WERI-Rb-1 (cell line): ENCODE measurements around the gene PTDSS2.
"Not testable (repeated sequence)": the region's sequence is repeated elsewhere in the genome, so short reads cannot be mapped to it uniquely, and the experiment has no call there.

ENCODE experiments used
- DNase-seq: peaks from one replicate; pipeline ENCODE4 v3.0.0-alpha.2; 2020
- H3K27ac ChIP-seq: fragments of 250-450 bp; sonication (Bioruptor Pico); 2 replicates; pipeline ENCODE4 v1.5.1; 2020; ENCODE audit warnings: mild to moderate bottlenecking, moderate library complexity
- H3K27me3 ChIP-seq: fragments of 250-450 bp; sonication (Bioruptor Pico); 2 replicates; pipeline ENCODE4 v1.5.1; 2021; ENCODE audit warnings: mild to moderate bottlenecking, low read depth, moderate library complexity; ENCODE audit not compliant: insufficient read depth, severe bottlenecking
- H3K36me3 ChIP-seq: fragments of 250-450 bp; sonication (Bioruptor Pico); 2 replicates; pipeline ENCODE4 v1.5.1; 2020; ENCODE audit warnings: mild to moderate bottlenecking, moderate library complexity
- H3K4me3 ChIP-seq: 2 replicates; pipeline ENCODE4 v1.5.1; 2011; ENCODE audit warnings: low read depth, mild to moderate bottlenecking, control low read depth, low read length
- H3K9me3 ChIP-seq: fragments of 250-450 bp; sonication (Bioruptor Pico); 2 replicates; pipeline ENCODE4 v1.5.1; 2021; ENCODE audit warnings: mild to moderate bottlenecking, moderate library complexity; ENCODE audit not compliant: severe bottlenecking
- TF ChIP-seq, protein P1 (sequence below): IDR thresholded peaks from 2 replicates; pipeline ENCODE4 v1.5.1; 2011; ENCODE audit warnings: low read depth, mild to moderate bottlenecking, control low read depth, inconsistent platforms, low read length

PTDSS2 gene

DNA sequence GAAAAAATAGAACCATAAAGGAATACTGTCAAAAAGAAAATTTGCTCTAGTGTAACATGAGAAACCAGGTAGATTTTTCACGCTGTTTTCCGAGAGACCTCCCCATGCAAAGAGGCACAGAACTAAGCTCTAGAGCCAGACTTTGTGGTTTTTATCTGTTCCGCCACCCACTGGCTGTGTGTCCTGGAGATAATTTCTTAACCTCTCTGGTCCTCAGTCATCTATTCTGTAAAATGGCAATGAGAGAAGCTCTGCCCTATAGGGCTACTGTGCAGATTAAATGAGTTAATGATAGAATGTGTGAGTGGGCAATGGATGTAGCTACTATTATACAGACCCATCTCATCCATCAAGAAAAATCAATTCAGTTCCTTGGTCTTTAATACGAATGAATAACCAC is 25.8 kb upstream of the PTDSS2 start:
- Histone ChIP-seq H3K4me3 (no peak overlapping the region), H3K27ac (no peak overlapping the region), H3K36me3 (no peaks in the 10 kb centered on the region), H3K27me3 (no peaks in the 10 kb centered on the region), H3K9me3 (peaks cover 2% of the 10 kb centered on the region)
- DNase-seq = no peak
- TF ChIP-seq, protein P1, sequence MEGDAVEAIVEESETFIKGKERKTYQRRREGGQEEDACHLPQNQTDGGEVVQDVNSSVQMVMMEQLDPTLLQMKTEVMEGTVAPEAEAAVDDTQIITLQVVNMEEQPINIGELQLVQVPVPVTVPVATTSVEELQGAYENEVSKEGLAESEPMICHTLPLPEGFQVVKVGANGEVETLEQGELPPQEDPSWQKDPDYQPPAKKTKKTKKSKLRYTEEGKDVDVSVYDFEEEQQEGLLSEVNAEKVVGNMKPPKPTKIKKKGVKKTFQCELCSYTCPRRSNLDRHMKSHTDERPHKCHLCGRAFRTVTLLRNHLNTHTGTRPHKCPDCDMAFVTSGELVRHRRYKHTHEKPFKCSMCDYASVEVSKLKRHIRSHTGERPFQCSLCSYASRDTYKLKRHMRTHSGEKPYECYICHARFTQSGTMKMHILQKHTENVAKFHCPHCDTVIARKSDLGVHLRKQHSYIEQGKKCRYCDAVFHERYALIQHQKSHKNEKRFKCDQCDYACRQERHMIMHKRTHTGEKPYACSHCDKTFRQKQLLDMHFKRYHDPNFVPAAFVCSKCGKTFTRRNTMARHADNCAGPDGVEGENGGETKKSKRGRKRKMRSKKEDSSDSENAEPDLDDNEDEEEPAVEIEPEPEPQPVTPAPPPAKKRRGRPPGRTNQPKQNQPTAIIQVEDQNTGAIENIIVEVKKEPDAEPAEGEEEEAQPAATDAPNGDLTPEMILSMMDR = no peak

DNA sequence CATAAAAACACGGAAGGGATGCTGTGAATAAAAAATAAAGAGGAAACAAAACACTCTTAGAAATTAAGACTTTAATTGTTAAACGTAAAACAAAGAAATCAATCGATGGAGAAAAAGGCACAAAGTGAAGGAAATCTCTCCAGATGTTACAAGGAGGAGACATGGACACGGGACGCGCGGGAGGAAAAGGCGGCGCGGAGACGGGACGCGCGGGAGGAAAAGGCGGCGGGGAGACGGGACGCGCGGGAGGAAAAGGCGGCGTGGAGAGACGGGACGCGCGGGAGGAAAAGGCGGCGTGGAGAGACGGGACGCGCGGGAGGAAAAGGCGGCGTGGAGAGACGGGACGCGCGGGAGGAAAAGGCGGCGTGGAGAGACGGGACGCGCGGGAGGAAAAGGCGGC is 25.3 kb upstream of the PTDSS2 start:
- not testable (repeated sequence) for H3K36me3 ChIP-seq, H3K9me3 ChIP-seq, H3K27me3 ChIP-seq, DNase-seq, H3K27ac ChIP-seq, H3K4me3 ChIP-seq

DNA sequence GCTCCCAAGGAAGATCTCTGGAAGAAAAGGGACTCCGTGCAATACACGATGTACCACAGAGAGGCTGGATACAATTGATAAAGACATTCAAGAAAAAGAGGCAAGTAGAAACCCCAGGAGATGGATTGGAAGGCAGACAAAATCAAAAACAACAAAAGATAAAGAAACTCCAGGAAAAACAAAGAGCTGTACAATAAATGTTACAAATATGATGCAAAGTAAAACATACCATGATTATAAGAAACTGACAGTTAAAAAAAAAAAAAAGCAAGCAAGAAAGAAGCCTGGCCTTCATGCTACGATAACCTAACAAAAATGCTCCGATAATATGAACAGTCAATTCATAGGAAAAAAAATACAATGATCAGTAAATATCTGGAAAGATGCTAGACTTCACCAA is 24.8 kb upstream of the PTDSS2 start:
- H3K4me3 ChIP-seq = no peak overlapping the region
- TF ChIP-seq, protein P1 = no peak
- H3K9me3 ChIP-seq = peaks cover 2% of the 10 kb centered on the region
- no peak overlapping the region for H3K27ac ChIP-seq
- no peaks in the 10 kb centered on the region for H3K36me3 ChIP-seq
- no peaks in the 10 kb centered on the region for H3K27me3 ChIP-seq
- DNase-seq = no peak

DNA sequence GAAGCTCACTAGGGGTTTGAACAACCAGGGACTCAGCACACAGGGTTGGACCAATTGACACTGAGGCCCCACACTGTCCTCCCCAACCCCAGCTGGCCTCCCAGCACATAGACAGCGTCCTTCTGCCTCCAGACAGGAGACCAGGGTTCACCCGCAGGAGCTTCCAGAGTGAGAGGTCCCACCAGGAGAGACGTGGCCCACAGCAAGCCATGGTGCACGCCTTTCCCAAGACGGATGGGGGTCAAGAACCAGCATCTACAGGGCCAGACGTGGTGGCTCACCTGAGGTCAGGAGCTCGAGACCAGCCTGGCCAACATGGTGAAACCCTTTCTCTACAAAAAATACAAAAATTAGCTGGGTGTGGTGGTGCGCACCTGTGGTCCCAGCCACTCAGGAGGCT is 23.2 kb upstream of the PTDSS2 start:
- no peaks in the 10 kb centered on the region for H3K27me3 ChIP-seq
- no peak overlapping the region for H3K4me3 ChIP-seq
- no peak overlapping the region for H3K27ac ChIP-seq
- H3K36me3 ChIP-seq = no peaks in the 10 kb centered on the region
- DNase-seq = no peak
- TF ChIP-seq, protein P1 = no peak
- no peaks in the 10 kb centered on the region for H3K9me3 ChIP-seq

DNA sequence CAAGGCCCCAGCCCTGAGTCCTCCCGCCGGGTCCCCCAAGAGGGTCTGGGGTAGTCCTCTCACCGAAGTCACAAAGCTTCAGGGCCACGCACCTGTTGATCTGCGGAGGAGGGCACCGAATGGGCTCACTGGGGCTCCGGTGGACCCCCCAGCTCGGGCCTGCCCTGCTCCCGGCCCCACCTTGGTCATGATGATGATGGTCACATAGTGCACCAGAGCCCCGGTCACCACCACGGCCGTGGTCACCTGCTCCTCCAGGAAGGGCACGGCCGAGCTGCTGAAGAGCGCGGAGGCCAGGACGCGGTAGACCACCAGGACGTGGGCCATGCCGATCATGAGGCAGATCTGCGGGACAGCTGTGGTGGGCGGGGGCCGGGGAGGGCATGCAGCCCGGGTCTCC is 21.8 kb upstream of the PTDSS2 start:
- TF ChIP-seq, protein P1 = no peak
- Histone ChIP-seq H3K9me3 (no peaks in the 10 kb centered on the region), H3K36me3 (no peaks in the 10 kb centered on the region), H3K27me3 (no peaks in the 10 kb centered on the region), H3K4me3 (no peak overlapping the region), H3K27ac (no peak overlapping the region)
- no peak for DNase-seq

DNA sequence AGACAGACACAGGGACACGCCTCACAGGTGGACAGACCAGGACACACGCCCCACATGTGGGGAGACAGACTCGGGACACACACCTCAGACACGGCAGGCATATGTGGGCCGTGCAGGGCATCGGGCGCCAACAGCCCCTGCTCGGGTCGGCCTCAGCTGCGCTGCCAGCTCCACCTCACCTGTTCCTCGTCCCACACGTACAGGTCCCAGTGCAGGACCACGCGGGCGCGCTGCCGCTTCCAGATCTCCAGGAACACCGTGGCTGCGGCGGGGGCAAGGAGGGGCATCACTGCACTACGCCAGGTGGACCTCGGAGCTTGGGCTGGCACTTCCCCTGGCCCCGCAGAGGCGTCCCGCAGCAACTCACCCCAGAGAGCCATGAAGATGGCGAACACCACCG is 20.7 kb upstream of the PTDSS2 start:
- no peak overlapping the region for H3K27ac ChIP-seq
- TF ChIP-seq, protein P1 = no peak
- H3K36me3 ChIP-seq = no peaks in the 10 kb centered on the region
- no peak overlapping the region for H3K4me3 ChIP-seq
- DNase-seq = no peak
- H3K9me3 ChIP-seq = no peaks in the 10 kb centered on the region
- H3K27me3 ChIP-seq = no peaks in the 10 kb centered on the region
